Breast epithelium (tissue), 4 donors: ENCODE measurements around the gene OR10H2. TPM values are rescaled to one million over a fixed set of nuclear protein-coding genes. Genes with fewer than 3 reads are reported as not detected.
"Not testable (repeated sequence)": the region's sequence is repeated elsewhere in the genome, so short reads cannot be mapped to it uniquely, and the experiment has no call there.

Experiments
- DNase-seq, 2 donors: peaks; one replicate each; pipeline ENCODE4 v3.0.0-alpha.2; 2019; ENCODE audit warnings: low spot score in 2 of 2
- H3K27ac ChIP-seq, 2 donors: fragments of 200-600 bp; sonication (generic) in 1 of 2; one replicate each; pipeline ENCODE4 v1.5.1; 2016 to 2019; ENCODE audit warnings: mild to moderate bottlenecking in 1 of 2
- H3K27me3 ChIP-seq, 2 donors: fragments of 200-600 bp; sonication (generic) in 1 of 2; one replicate each; pipeline versions ENCODE4 v1.5.1 to v1.6.0; 2017 to 2019; ENCODE audit warnings: control low read depth in 1 of 2, mild to moderate bottlenecking in 1 of 2
- H3K36me3 ChIP-seq: fragments of 200-600 bp; one replicate; pipeline ENCODE4 v1.5.1; 2019
- H3K4me1 ChIP-seq, 2 donors: fragments of 200-600 bp; sonication (generic); one replicate each; pipeline ENCODE4 v1.5.1; 2016 to 2019; ENCODE audit warnings: control low read depth in 1 of 2
- H3K4me3 ChIP-seq, 3 donors: fragments of 200-600 bp; sonication (generic); 1 replicate in 2 of 3; 2 replicates in 1 of 3; pipeline ENCODE4 v1.5.1; 2016 to 2019; ENCODE audit warnings: mild to moderate bottlenecking in 3 of 3, moderate library complexity in 2 of 3
- H3K9me3 ChIP-seq, 2 donors: fragments of 200-600 bp; sonication (generic) in 1 of 2; one replicate each; pipeline ENCODE4 v1.5.1; 2016 to 2019; ENCODE audit warnings: control low read depth in 1 of 2
- CTCF ChIP-seq, 3 donors: fragments of 450-650 bp; IDR thresholded peaks; one replicate each; pipeline ENCODE4 v1.5.1; 2016 to 2017; ENCODE audit warnings: antibody characterized with exemption in 3 of 3, mild to moderate bottlenecking in 3 of 3, moderate library complexity in 3 of 3
- POLR2A ChIP-seq: fragments of 450-650 bp; IDR thresholded peaks from one replicate; pipeline ENCODE4 v1.6.1; 2016; ENCODE audit warnings: antibody characterized with exemption, mild to moderate bottlenecking, moderate library complexity
- POLR2AphosphoS5 ChIP-seq, 3 donors: sonication (generic); formaldehyde crosslinking; IDR thresholded peaks; one replicate each; pipeline ENCODE4 v1.6.1; 2017; ENCODE audit warnings: antibody characterized with exemption in 3 of 3
- intact Hi-C: fragments of 100-400 bp; cut with DNase I; formaldehyde crosslinking; loops from one replicate; pipeline ENCODE4 v1.15.1; 2023; ENCODE audit warnings: low total_unique reads
- total RNA-seq, 3 donors: library from RNA; depleted of rRNA; stranded (reverse); fragments of >200 nt; gene quantifications; one replicate each; pipeline ENCODE4 v1.1.0, GENCODE V29; 2016

OR10H2 gene
- total RNA-seq: not detected

- intact Hi-C loops: no loop called here
- no peak for TF ChIP-seq POLR2A
- no peak for TF ChIP-seq CTCF (IDR thresholded peaks at IDR 0.05)
- TF ChIP-seq POLR2AphosphoS5 (IDR thresholded peaks at IDR 0.05): no peak
- Histone ChIP-seq H3K4me1 (no peaks in the 10 kb centered on the region), H3K36me3 (no peaks in the 10 kb centered on the region), H3K27ac (no peak within 1 kb of the TSS), H3K9me3 (no peaks in the 10 kb centered on the region), H3K4me3 (no peak within 1 kb of the TSS), H3K27me3 (peaks cover 0 to 19% of the 10 kb centered on the region in 2 donors)
- no peak for DNase-seq
These were observed at the start of gene OR10H2 for GRCh38 chr19:15727724-15728123. Gene OR10H2 (plus strand): TSS chr19:15728024. CDS start chr19:15728044, 20 bp downstream.

DNA sequence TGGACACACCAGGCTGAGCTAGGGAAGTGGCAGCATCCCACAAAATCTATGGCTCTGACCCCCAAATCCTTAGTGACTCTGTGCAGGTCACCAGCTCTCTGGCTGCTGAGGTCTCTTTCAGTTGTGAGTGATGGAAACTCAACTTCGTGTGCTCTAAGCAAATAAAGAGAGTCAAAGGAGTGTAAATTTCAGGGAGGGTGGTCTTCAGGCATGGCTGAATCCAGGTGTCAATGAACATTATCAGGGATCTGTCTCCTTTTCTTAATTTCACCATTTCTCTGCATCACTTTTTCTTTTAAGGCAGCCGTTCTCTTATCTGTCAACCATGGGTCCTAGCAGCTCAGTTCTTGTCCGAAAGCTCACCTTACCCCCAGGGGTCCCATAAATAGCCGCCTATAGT, 48.7 kb upstream of the OR10H2 start:
- no peak for DNase-seq
- Histone ChIP-seq H3K4me3 (no peak overlapping the region), H3K4me1 (no peaks in the 10 kb centered on the region), H3K9me3 (no peaks in the 10 kb centered on the region), H3K27me3 (no peaks in the 10 kb centered on the region), H3K27ac (no peak overlapping the region), H3K36me3 (no peaks in the 10 kb centered on the region)
- TF ChIP-seq POLR2A: no peak
- no peak for TF ChIP-seq POLR2AphosphoS5 (IDR thresholded peaks at IDR 0.05)
- intact Hi-C loops: no loop called here

DNA sequence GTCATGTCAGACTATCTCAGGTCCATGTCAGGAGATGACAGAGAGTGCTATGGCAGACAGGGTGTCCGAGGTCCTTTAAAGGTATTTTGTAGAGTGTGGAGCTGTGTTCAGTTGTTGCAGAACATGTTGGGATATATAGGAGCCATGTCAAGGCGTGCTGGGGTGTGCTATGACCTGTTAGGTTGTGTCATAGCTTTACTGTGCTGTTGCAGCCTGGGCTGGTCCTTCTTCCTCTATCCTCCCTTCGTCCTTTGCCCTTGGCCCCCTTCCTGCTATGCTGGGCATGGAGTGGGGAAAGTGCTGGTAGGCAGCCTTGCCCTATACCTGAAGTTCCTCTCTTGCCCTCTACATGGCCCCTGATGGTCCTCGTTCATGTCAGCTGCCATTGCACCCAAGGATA, 48.0 kb upstream of the OR10H2 start:
- not testable (repeated sequence) for H3K27me3 ChIP-seq, H3K27ac ChIP-seq, H3K4me1 ChIP-seq, DNase-seq, H3K9me3 ChIP-seq, H3K36me3 ChIP-seq, H3K4me3 ChIP-seq
- intact Hi-C loops: loop anchor here (2.0 kb wide), 1 partner anchor 65 kb away; the partner anchor contains the start of gene CYP4F8

GRCh38 chr19:15680478-15681322, 47.1 kb upstream of the OR10H2 start:
- Histone ChIP-seq H3K9me3 (no peaks in the 10 kb centered on the region), H3K4me1 (no peaks in the 10 kb centered on the region), H3K4me3 (no peak overlapping the region), H3K36me3 (no peaks in the 10 kb centered on the region), H3K27me3 (no peaks in the 10 kb centered on the region), H3K27ac (no peak overlapping the region)
- DNase-seq: no peak
- intact Hi-C loops: loop anchor here (2.0 kb wide), 1 partner anchor 66 kb away; the partner anchor contains the start of gene CYP4F8
- TF ChIP-seq POLR2A (no peak), CTCF (IDR thresholded peaks at IDR 0.05) (no peak), POLR2AphosphoS5 (IDR thresholded peaks at IDR 0.05) (no peak)

- Histone ChIP-seq H3K36me3 (no peaks in the 10 kb centered on the region), H3K9me3 (peaks cover 6 to 13% of the 10 kb centered on the region in 2 donors)
- TF ChIP-seq POLR2AphosphoS5 (IDR thresholded peaks at IDR 0.05) (no peak), CTCF (IDR thresholded peaks at IDR 0.05) (no peak), POLR2A (no peak)
These were observed 44.4 kb upstream of the OR10H2 start for GRCh38 chr19:15683411-15683810.

GRCh38 chr19:15684828-15685227, 43.0 kb upstream of the OR10H2 start:
- Histone ChIP-seq H3K4me1 (no peaks in the 10 kb centered on the region), H3K27me3 (no peaks in the 10 kb centered on the region), H3K4me3 (no peak overlapping the region), H3K9me3 (peaks cover 14 to 24% of the 10 kb centered on the region in 2 donors), H3K27ac (no peak overlapping the region), H3K36me3 (no peaks in the 10 kb centered on the region)
- TF ChIP-seq POLR2AphosphoS5 (IDR thresholded peaks at IDR 0.05) (no peak), POLR2A (no peak), CTCF (IDR thresholded peaks at IDR 0.05) (no peak)
- no peak for DNase-seq
- intact Hi-C loops: no loop called here

More at GRCh38 chr19:15683411-15683810, 44.4 kb upstream of the OR10H2 start:
- no peak for DNase-seq
- Histone ChIP-seq H3K27me3 (no peaks in the 10 kb centered on the region), H3K27ac (no peak overlapping the region), H3K4me1 (no peaks in the 10 kb centered on the region), H3K4me3 (no peak overlapping the region)
- intact Hi-C loops: no loop called here
